GM23248 (cell line): Measurements from ENCODE around the gene TIMP3.

Experiments
- EZH2 ChIP-seq: fragments of 200-600 bp; sonication (generic); IDR thresholded peaks from 2 replicates; pipeline ENCODE4 v1.6.1; 2018; ENCODE audit warnings: antibody characterized with exemption, mild to moderate bottlenecking; ENCODE audit not compliant: insufficient read depth, poor library complexity, severe bottlenecking
- EZH2phosphoT487 ChIP-seq: fragments of 200-600 bp; sonication (generic); IDR thresholded peaks from 2 replicates; pipeline ENCODE4 v1.6.1; 2018; ENCODE audit warnings: antibody characterized with exemption, moderate library complexity, mild to moderate bottlenecking, low read depth; ENCODE audit not compliant: insufficient read depth

GRCh38 chr22:32855045-32855756 lies 53.7 kb downstream of the TIMP3 start:
- no peak for TF ChIP-seq EZH2
- TF ChIP-seq EZH2phosphoT487 = no peak
